GM04503 (cell line): ENCODE measurements around the gene BRD9.
A peak's percentile ranks its signal among the peaks of the same experiment; 100 is the strongest.
"Not testable (repeated sequence)": the region's sequence is repeated elsewhere in the genome, so short reads cannot be mapped to it uniquely, and the experiment has no call there.

Source experiments
- DNase-seq: peaks from one replicate; pipeline ENCODE4 v3.0.0-alpha.2; 2012; ENCODE audit warnings: low read depth

Gene BRD9

DNA sequence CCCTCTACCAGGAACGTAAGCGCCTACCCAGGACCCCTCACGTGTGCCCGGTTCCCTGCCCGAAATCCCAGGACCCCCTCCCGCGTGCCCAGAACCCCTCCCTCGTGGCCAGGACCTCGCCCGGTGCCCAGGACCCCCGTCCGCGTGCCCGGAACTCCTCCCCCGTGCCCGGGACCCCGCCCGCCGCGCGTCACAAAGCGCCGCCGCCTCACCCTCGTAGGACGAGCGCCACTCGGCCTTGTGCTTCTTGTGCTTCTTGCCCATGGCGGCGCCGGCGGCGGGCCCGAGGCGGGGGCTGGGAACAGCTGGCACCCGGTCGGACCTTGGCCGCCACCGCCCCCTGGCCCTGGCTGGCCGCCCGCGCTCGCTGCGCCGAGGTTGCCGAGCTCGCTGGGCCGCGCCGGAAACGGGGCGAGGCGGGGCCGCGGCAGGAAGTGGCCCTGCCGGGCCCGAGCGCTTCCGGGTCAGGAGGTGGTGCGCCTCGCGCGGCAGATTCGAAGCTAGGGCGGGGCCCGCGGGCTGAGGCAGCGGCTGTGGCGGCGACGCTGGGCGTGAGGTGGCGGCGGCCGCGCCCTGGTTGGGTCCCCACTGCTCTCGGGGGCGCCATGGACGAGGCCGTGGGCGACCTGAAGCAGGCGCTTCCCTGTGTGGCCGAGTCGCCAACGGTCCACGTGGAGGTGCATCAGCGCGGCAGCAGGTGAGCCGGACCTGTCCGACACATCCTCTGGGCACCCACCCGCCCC is at the start of gene BRD9, which contains the start of gene TRIP13:
TSS of gene BRD9 (minus strand) at position 408 of the 743 bp plus-strand sequence. CDS start at position 264, 144 bp downstream.
TSS of gene TRIP13 (plus strand) at position 491 of the 743 bp plus-strand sequence. CDS start at position 606, 115 bp downstream.
- peak; percentile 12 for DNase-seq

DNA sequence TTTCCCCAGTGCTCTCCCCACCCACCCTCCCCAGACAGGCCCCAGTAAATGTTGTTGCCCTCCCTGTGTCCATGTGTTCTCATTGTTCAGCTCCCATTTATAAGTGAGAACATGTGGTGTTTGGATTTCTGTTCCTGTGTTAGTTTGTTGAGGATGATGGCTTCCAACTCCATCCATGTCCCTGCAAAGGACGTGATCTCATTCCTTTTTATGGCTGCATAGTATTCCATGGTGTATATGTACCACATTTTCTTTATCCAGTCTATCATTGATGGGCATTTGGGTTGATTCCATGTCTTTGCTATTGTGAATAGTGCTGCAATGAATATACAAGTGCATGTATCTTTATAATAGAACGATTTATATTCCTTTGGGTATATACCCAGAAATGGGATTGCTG is 48.1 kb upstream of the BRD9 start:
- DNase-seq = not testable (repeated sequence)

DNA sequence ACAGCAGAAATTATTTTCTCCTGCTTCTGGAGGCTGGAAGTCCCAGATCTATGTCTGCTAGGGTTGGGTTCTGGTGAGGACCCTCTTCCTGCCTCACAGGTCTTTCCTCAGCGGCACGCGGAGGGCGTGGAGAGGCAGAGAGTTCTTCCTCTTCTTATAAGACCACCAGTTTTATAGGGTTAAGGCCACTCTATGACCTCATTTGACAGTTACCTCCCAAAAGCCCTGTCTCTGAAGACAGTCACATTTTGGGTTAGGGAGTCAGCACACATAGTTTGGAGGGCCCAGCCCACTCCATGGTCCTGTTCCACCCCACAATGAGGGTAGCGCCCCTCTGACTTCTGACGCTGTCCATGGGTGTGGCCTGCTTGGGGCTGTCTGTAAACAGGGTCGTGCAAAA is 46.8 kb upstream of the BRD9 start:
- DNase-seq = no peak

DNA sequence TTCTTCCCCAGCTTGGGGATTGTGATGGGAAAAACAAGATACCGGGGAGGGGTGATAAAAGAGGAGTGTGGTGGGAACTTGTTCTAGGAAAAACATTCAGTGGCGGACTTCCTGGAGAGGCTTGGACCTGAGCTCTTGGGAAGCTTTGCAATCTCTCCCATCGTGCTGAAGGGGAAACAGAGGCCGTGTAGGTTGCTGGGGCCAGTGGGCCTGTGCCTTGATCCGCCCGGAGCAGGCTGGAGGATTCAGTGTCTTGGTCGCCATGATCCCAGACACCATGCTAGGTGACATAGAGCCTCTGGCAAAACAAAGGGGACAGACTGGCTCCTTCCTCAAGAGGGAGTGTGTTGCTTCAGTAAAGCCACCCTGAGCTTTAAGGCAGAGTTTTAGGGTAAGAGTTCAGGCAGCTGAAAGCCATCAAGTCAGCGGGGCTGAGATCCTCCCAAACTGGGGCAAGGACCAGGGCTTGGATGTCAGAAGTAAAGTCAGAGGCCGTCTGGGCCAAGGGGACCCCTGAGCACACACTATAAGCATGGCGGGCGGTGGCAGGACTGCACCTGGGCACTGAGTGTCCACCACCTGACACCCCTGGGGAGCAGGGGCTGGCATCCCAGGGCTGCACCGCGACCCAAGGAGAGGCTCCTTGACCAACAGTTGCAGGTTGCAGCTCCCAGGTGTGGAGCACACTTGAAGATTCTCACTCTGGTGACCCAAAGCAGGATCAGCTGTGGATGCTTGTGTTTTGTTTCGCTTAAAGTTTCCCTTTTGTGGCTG is 44.7 kb upstream of the BRD9 start:
- no peak for DNase-seq

DNA sequence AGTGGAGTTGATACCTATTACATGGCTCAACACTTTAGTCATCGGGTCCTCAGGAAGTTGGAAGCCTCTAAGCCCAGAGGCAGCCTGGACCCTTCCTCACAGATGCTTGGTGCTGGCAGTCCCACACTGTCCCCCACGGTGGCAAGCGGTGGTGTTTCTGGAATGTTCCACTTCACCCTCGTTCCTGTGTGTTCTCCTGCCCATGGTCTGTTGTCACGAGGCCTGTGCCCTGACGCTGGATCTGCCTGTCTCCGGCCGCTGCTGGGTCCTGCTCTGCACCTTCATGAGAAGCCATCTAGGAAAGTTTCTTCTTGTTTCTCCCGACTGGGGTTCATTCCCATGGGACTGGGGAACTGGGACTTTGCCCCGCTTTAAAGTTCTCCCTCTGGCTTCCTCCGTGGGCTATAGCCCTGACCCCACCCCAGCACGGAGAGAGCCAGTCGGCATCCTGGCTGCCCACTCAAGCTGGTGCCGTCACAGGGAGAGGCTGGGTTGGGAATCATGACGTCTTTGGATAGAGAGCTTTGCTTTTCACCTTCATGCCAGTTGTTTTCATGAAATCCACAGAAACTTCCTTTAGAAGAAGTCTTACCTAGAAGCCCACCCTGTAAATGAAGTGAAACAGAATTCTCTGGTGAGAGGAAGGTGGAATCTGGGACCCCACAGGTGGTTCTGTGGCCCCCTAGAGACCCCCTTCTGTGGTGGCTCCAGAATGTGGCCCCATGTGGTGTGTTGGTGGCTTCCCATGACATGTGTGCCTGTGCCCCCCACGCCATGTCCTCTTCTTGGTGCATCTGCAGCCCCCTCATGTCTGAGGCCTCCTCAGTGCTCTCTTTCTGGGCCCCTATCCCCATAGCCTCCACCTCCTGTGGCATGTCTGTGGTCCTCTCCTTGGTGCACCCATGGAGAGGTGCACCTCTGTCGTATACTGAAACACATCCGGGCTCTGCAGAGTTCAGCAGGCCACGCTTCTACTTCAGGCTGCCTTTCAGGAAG is 43.8 kb upstream of the BRD9 start:
- no peak for DNase-seq

DNA sequence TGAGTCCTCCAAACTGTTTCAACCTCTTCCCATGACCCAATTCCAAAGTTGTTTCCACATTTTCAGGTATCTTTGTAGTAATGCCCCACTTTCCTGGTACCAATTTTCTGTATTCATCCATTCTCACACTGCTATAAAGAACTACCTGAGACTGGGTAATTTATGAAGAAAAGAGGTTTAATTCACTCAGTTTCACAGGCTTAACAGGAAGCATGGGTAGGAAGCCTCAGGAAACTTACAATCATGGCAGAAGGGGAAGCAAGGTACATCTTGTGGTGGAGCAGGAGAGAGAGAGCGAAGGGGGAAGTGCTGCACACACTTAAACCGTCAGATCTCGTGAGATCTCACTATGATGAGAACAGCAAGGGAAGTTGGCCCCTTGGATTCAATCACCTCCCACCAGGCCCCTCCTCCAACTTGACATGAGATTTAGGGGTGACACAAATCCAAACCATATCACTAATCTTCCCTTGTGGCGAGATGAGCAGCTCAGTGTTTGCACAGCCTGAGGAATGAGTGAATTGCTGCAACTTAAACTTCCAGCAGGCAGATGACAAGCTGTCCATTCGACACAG is 43.0 kb upstream of the BRD9 start:
- no peak for DNase-seq

DNA sequence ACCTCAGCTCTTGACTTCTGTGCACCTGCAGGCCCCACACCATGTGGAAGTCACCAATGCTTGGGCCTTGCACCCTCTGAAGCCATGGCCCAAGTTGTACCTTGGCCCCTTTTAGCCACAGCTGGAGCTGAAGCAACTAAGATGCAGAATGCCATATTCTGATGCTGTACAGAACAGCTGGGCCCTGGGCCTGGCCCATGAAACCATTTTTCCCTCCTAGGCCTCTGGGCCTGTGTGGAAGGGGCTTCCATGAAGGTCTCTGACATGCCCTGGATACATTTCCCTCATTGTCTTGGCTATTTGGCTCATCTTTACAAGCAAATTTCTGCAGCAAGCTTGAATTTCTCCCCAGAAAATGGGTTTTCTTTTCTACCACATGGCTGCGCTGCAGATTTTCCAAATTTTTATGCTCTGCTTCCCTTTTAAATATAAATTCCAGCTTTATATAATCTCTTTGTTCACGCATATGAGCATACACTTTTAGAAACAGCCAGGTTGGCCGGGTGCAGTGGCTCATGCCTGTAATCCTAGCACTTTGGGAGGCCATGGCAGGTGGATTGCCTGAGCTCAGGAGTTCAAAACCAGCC is 41.9 kb upstream of the BRD9 start:
- not testable (repeated sequence) for DNase-seq

DNA sequence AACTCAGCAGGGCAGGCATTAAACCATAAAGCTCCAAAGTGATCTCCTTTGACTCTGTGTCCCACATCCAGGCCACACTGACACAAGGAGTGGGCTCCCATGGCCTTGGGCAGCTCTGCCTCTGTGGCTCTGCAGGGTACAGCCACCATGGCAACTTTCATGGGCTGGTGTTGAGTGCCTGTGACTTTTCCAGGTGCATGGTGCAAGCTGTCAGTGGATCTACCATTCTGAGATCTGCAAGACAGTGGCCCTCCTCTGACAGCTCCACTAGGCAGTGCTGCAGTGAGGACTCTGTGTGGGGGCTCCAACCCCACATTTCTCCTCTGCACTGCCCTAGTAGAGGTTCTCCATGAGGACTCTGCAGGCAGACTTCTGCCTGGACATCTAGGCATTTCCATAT is 41.4 kb upstream of the BRD9 start:
- DNase-seq = not testable (repeated sequence)

DNA sequence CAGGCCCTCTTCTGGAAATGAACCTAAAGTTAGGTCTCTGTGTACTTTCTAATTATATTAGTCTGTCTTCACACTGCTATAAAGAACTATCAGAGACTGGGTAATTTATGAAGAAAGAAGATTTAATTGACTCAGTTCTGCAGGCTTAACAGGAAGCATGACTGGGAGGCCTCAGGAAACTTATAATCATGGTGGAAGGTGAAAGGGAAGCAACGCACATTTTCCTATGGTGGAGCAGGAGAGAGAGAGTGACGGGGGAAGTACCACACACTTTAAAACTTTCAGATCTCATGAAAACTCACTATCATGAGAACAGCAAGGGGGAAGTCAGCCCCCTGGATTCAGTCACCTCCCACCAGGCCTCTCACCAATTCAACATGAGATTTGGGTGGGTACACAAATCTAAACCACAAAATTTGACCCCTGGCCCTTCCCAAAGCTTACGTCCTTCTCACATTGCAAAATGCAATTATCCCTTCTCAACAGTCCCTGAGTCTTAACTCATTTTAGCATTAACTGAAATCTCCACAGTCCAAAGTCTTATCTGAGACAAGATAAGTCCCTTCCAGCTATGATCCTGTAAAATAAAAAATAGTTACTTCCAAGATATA is 40.8 kb upstream of the BRD9 start:
- no peak for DNase-seq

DNA sequence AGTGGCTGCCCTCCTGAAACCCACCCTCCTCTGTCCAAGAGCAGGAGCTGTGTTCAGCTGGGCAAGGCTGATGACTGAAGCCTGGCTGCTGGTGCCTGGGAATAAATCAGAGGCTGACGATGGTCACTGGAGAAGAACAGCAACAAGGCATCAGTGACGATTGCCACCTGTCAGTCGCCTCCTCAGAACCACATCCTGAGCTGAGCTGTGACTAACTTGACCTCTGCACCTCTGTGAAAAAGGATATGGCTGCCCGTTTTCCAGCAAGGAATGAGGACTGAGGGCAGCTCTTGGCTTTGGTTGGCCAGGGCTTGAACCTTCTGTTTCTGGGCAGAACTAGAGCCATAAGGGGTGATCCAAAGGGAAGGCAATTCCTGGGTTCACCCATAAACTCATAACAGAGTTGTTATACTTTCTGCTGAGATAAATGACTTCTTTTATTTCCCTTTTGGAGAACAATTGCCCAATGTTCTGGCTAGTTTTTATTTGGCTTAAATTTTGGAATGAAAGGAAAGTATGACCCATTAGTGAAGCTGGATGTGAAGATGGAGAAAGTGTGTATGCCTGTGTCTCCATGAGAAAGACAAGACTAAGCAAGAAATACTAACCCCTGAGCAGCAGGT is 40.1 kb upstream of the BRD9 start:
- DNase-seq = no peak

DNA sequence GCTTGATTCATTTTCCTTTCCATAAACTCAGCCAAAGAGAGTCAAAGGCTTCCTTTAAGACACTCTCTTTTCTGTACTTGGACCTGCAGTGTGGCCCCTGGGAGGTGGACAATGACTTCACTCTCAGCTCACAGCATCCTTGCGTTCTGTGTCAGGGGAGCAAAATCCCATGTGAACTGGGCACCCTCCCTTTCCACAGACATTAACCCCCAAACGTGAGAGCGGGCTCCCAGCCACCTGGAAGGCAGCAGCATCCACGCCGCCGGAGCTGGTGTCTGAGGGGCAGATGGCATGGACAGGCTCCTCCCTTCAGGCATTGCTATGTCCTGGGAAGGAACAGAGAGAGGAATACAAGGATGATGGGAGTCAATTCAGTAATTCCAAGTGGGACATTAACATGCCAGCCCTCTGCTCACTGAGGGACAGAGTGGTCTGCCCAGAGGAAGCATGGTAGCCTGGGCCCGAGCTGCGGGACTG is 39.6 kb upstream of the BRD9 start:
- no peak for DNase-seq

DNA sequence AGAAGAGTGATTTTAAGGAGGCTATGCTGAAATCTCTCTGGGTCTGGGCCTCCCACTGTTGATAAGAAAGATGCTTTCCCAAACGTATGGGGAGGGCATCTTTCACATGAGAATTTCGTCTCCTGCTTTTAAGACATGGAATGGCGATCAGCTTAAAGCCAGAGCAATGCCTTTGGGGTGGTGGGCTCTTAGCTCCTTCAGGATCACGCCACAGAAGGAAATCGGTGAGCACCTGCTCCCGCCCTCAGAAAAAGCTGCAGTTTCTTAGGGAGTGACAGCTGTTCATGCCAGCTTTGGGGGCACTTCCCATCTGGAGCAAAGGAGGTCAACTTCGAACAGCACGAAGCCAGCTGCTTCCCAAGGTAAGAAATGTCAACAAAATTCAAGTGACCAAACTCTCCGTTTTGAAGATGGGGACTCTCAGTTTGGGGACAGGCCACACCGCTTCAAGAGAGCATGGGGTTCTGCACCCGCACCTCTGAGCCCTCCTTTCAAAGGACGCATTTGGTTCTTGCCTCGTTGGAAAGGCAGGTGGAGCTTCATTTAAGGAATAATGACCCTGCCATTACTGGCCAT is 39.1 kb upstream of the BRD9 start:
- no peak for DNase-seq

DNA sequence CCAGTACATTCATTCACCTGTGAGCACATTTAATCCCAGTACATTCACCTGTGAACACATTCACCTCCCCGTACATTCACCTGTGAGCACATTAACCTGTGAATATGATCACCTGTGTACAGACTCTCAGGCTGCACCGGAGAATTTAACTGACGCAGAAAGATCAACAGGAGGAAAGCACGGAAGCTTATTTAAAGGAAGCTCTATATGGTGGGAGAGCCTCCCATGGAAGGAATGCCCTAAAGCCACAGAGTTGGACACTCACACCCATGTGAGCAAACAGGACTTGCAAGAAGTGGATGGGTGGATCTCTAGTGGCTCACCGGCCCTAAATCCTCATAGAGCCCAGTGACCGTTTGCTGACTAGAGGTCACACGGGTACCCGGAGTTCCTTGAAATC is 38.3 kb upstream of the BRD9 start:
- no peak for DNase-seq

DNA sequence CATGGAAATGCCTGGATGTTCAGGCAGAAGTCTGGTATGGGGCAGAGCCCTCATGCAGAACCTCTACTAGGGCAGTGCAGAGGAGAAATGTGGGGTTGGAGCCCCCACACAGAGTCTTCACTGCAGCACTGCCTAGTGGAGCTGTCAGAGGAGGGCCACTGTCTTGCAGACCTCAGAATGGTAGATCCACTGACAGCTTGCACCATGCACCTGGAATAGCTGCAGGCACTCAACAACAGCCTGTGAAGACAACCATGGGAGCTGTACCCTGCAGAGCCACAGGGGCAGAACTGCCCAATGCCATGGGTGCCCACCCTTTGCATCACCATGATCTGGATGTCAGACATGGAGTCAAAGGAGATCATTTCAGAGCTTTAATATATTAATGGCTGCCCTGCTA is 37.0 kb upstream of the BRD9 start:
- DNase-seq = no peak

DNA sequence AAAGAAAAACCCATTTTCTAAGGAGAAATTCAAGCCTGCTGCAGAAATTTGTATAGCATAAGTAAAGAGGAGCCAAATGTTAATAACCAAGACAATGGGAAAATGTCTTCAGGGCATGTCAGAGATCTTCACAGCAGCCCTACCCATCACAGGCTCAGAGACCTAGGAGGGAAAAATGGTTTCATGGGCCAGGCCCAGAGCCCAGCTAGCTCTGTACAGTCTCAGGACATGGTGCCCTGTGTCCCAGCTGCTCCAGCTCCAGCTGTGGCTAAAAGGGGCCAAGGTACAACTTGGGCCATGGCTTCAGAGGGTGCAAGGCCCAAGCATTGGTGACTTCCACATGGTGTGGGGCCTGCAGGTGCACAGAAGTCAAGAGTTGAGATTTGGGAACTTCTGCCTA is 36.6 kb upstream of the BRD9 start:
- DNase-seq = not testable (repeated sequence)

DNA sequence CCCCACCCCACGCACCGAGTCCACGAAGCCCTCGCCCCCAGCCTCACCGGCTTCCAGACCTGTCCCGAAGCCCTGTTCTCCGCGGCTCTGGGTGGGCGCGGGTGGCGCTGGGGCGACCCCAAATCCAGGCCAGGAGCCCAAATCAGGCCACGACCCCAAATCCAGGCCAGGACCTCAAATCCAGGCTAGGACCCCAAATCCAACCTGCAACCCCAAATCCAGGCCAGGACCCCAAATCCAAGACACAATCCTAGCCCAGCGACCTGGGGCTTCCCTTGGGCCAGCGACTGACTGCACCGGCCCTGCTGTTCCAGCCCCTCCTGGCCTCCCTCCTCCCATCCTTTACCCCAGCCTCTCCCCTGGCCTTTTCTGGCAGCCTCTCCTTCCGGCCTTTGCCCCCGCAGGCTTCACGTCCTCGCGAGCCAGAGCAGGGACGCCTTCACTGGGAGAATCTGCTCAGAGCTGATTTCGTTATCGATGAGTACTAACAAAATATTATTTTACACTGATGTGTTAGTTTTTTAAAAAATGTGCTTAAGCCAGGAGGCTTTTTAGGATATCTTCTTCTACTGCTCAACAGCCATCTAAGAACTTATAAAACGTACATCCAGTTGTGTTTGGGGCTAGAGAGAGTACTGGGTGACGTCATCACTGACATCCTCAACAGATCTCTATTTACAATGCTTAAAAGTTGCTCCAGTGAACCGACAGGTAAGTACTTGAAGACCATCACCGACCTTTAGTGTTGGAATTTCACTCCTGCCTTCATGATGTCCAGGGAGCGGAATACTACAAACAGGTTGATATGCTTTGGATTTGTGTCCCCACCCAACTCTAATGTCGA is 34.8 kb upstream of the BRD9 start:
- DNase-seq = no peak

DNA sequence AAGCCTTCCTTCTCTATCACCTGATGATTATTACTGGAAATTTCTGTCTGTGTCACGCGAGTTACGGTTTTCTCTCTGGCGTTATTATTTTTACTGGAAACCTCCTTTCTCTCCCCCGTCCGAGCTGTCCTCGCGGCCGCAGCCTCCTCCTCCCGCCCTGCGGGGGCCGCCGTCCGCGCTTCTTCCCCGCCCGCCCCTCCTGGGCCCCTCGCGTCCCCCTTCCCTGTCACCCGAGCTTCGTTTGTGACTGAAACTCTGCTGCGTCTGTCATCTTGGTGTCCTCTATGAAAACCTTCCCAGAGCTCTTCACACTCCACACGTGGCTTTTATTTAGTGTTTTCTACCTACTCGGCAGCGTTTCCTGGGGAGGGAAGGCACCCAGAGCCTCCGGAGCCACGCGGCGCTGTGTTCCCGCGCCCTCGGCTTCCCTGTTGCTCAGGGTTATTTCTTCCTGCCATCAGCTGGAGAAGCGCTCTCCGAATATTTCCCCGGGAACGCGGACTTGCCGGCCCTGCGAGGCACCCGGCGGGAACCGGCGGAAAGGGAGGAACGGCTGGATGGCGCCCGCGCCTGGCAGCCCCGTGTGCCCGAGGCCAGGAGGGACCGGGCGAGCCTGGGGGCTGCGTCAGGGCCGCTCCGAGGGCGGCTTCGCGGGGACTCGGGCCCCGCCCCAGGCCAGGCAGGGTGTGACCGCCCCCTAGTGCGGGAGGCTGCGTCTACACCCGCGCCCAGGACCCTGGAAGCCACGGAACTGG is 34.0 kb upstream of the BRD9 start:
- DNase-seq = no peak

DNA sequence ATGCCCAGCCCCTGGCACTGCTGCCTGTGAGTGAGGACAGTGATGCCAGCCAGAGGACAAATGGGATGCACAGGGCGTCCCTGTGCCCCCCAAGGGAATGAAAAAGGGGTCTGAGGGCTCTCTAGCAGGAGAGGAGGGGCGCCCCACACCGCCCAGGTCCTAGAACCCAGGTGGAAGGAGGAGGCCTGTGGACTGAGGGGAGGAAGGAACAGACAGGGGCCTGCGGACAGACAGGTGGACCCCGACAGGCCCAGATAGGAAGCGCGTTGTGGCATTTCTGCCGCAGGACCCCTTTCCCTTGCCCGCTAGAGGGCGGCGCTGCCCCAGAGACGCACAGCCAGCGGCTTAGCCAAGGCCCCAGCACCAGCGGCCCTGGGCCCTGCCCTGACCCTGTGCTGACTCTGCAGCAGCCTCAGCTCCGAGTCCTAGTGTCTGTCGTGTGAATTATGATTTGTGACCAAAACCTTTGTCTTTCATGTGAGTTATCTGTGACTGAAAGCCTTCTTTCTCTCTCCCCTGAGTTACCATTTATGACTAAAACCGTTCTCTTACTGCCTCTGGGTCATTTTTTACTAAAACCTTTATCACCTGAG is 30.8 kb upstream of the BRD9 start:
- no peak for DNase-seq
